ENCODE measurements around the gene PSMA2. TPM values are rescaled to one million over a fixed set of nuclear protein-coding genes. Genes with fewer than 3 reads are reported as not detected.

Gene PSMA2
- polyA plus RNA-seq, 1 of the 3 experiments (the other 2 are of a cell fraction), result 101 TPM

GRCh38 chr7:42929449-42929848 is 2.5 kb downstream of the PSMA2 start (continued):
- TF ChIP-seq POLR2AphosphoS5 (IDR thresholded peaks at IDR 0.05; ENCODE audit: low read depth, low read length), result no peak
- no peak for TF ChIP-seq EP300 (IDR thresholded peaks at IDR 0.05; ENCODE audit: borderline replicate concordance in 1 of 2, low read depth in 1 of 2, low read length in 1 of 2)

GRCh38 chr7:42928754-42929153 is 3.2 kb downstream of the PSMA2 start:
- Histone ChIP-seq H4K20me1 (ENCODE audit: insufficient read depth) (peaks cover 29% of the 10 kb centered on the region), H2AFZ (ENCODE audit: low read depth) (no peak overlapping the region), H3K36me3 (replicated peaks in 1 of 2; ENCODE audit: control insufficient read depth in 1 of 2, insufficient read depth in 2 of 2, low read length in 1 of 2) (peaks cover 35 to 37% of the 10 kb centered on the region in 2 experiments), H3K27me3 (ENCODE audit: insufficient read depth) (no peaks in the 10 kb centered on the region), H3F3A (replicated peaks; ENCODE audit: insufficient read depth) (peaks cover 3% of the 10 kb centered on the region), H3K9ac (no peak overlapping the region), H3K79me2 (ENCODE audit: insufficient read depth) (peaks cover 67% of the 10 kb centered on the region), H3K27ac (ENCODE audit: low read depth in 2 of 2, low read length in 1 of 2) (no peak overlapping the region), H3K4me3 (ENCODE audit: low read depth in 2 of 2, low read length in 1 of 2) (no peak overlapping the region), H3K4me1 (ENCODE audit: control insufficient read depth in 1 of 2, insufficient read depth in 2 of 2, low read depth in 1 of 2, low read length in 1 of 2) (peaks cover 0 to 18% of the 10 kb centered on the region in 2 experiments; a peak in 2 of 4 replicates), H3K9me2 (no peaks in the 10 kb centered on the region), H3K9me3 (no peaks in the 10 kb centered on the region), H3K4me2 (no peak overlapping the region)
- TF ChIP-seq CHD2 (IDR thresholded peaks at IDR 0.05; ENCODE audit: low read length, partially characterized antibody), result no peak
- TF ChIP-seq SIN3A (IDR thresholded peaks at IDR 0.05; ENCODE audit: borderline replicate concordance, low read depth, low read length), result no peak
- no peak for TF ChIP-seq TAF1 (IDR thresholded peaks at IDR 0.05; ENCODE audit: borderline replicate concordance, low read depth, low read length)
- no peak for TF ChIP-seq NRF1 (IDR thresholded peaks at IDR 0.05; ENCODE audit: low read depth, low read length)
- no peak for TF ChIP-seq REST (IDR thresholded peaks at IDR 0.05; ENCODE audit: low read depth, low read length)
- TF ChIP-seq RFX5 (IDR thresholded peaks at IDR 0.05; ENCODE audit: low read length), result no peak
- TF ChIP-seq FOSL2 (IDR thresholded peaks at IDR 0.05; ENCODE audit: borderline replicate concordance, low read depth), result no peak
- no peak for TF ChIP-seq POLR2AphosphoS5 (IDR thresholded peaks at IDR 0.05; ENCODE audit: low read depth, low read length)
- TF ChIP-seq PBX3 (IDR thresholded peaks at IDR 0.05), result no peak
- no peak for TF ChIP-seq USF1 (IDR thresholded peaks at IDR 0.05; ENCODE audit: borderline replicate concordance, low read depth)
- no peak for TF ChIP-seq EZH2phosphoT487 (IDR thresholded peaks at IDR 0.05; ENCODE audit: borderline replicate concordance, low read depth)
- TF ChIP-seq RXRA (IDR thresholded peaks at IDR 0.05; ENCODE audit: borderline replicate concordance, low read depth), result no peak
- DNase-seq, result no peak
- WGBS (ENCODE audit: low lambda C conversion rate), result 65% methylated on average over 3 of the region's 3 CpGs
- CTCF ChIA-PET, result interaction anchor here (0.8 to 7.8 kb wide), 6 partner anchors 10 to 526 kb away, joined by 3 to 81 read pairs (median 3); no protein-coding TSS in a partner anchor
- POLR2A ChIA-PET, result no interaction called here

All from SK-N-SH (cell line).